DMS 273 (cell line): ENCODE results near the gene PPP2R2B.
A peak's percentile ranks its signal among the peaks of the same experiment; 100 is the strongest.
"Not testable (repeated sequence)": the region's sequence is repeated elsewhere in the genome, so short reads cannot be mapped to it uniquely, and the experiment has no call there.

Experiments used
- DNase-seq: peaks from one replicate; lab custom pipeline; 2025; ENCODE audit not compliant: unreplicated experiment; lab: John Stamatoyannopoulos, UW

The PPP2R2B gene

GRCh38 chr5:146748533-146748932, 130.0 kb downstream of the PPP2R2B start:
- no peak for DNase-seq

GRCh38 chr5:146745931-146746577, 132.5 kb downstream of the PPP2R2B start:
- DNase-seq, result peak; percentile 49

GRCh38 chr5:146744068-146744745, 134.3 kb downstream of the PPP2R2B start:
- peak; percentile 7 for DNase-seq

- DNase-seq, result no peak
Observed at GRCh38 chr5:146734936-146735577, 143.5 kb downstream of the PPP2R2B start.

GRCh38 chr5:146732962-146733361, 145.6 kb downstream of the PPP2R2B start:
- DNase-seq, result no peak

GRCh38 chr5:146731909-146732659, 146.5 kb downstream of the PPP2R2B start:
- no peak for DNase-seq

- not testable (repeated sequence) for DNase-seq
Observed at GRCh38 chr5:146728746-146729145, 149.8 kb downstream of the PPP2R2B start.

GRCh38 chr5:146726891-146727290, 151.7 kb downstream of the PPP2R2B start:
- no peak for DNase-seq

- no peak for DNase-seq
Observed at GRCh38 chr5:146726020-146726419, 152.5 kb downstream of the PPP2R2B start.

- no peak for DNase-seq
Observed at GRCh38 chr5:146725025-146725424, 153.5 kb downstream of the PPP2R2B start.

- no peak for DNase-seq
Observed at GRCh38 chr5:146722361-146722779, 156.2 kb downstream of the PPP2R2B start.

- peak; percentile 36 for DNase-seq
Observed at GRCh38 chr5:146721073-146721815, 157.3 kb downstream of the PPP2R2B start.

- DNase-seq, result no peak
Observed at GRCh38 chr5:146720107-146720506, 158.4 kb downstream of the PPP2R2B start.

- no peak for DNase-seq
Observed at GRCh38 chr5:146719179-146719578, 159.4 kb downstream of the PPP2R2B start.

- no peak for DNase-seq
Observed at GRCh38 chr5:146718609-146719008, 159.9 kb downstream of the PPP2R2B start.

GRCh38 chr5:146717951-146718350, 160.6 kb downstream of the PPP2R2B start:
- DNase-seq, result no peak

GRCh38 chr5:146716636-146717035, 161.9 kb downstream of the PPP2R2B start:
- DNase-seq, result no peak

GRCh38 chr5:146710348-146710747, 168.2 kb downstream of the PPP2R2B start:
- peak; percentile 88 for DNase-seq

GRCh38 chr5:146707316-146707715, 171.2 kb downstream of the PPP2R2B start:
- no peak for DNase-seq

GRCh38 chr5:146706321-146706972, 172.1 kb downstream of the PPP2R2B start:
- peak; percentile 17 for DNase-seq
